OCI-LY7 (cell line): ENCODE results near the gene PLIN5. TPM values are rescaled to one million over a fixed set of nuclear protein-coding genes. Genes with fewer than 3 reads are reported as not detected.

Experiments used
- BruUV-seq: library from RNA; stranded (reverse); fragments of 400-500 nt; replicated peaks from 2 replicates; lab custom pipeline; 2021; lab: Mats Ljungman, UMichigan
- CTCF ChIA-PET: fragments of 300-600 bp; sonication (Branson Sonifier 250); formaldehyde crosslinking; loops from one replicate; lab custom pipeline; 2022; ENCODE audit warnings: antibody characterized with exemption; ENCODE audit not compliant: unreplicated experiment; lab: Charles Lee
- POLR2A ChIA-PET: fragments of 300-600 bp; sonication (Branson Sonifier 250); formaldehyde crosslinking; loops from one replicate; lab custom pipeline; 2022; ENCODE audit warnings: antibody characterized with exemption; lab: Charles Lee
- DNase-seq: peaks from one replicate; pipeline ENCODE4 v3.0.0-alpha.2; 2015; ENCODE audit warnings: low spot score
- H2AFZ ChIP-seq: fragments of 200-600 bp; sonication (generic), shearing (Covaris generic); 2 replicates; pipeline ENCODE4 v1.6.1; 2014; ENCODE audit warnings: mild to moderate bottlenecking, antibody characterized with exemption, low read length, moderate library complexity
- H3K27ac ChIP-seq: fragments of 200-600 bp; sonication (generic); 2 replicates; pipeline ENCODE4 v1.5.1; 2014; ENCODE audit warnings: mixed run types, low read depth, mild to moderate bottlenecking, moderate library complexity, low read length, inconsistent platforms; ENCODE audit not compliant: poor library complexity, severe bottlenecking
- H3K36me3 ChIP-seq: fragments of 200-600 bp; sonication (generic); 2 replicates; pipeline ENCODE4 v1.6.1; 2014; ENCODE audit warnings: mild to moderate bottlenecking, antibody characterized with exemption, low read length, moderate library complexity, mixed read lengths; ENCODE audit not compliant: insufficient read depth
- H3K4me1 ChIP-seq: fragments of 200-600 bp; sonication (generic); 2 replicates; pipeline ENCODE4 v1.5.1; 2014; ENCODE audit warnings: mild to moderate bottlenecking, low read length; ENCODE audit not compliant: insufficient read depth, poor library complexity, severe bottlenecking
- H3K4me2 ChIP-seq: fragments of 200-600 bp; sonication (generic); 2 replicates; pipeline ENCODE4 v1.6.1; 2014; ENCODE audit warnings: mild to moderate bottlenecking, low read length
- H3K4me3 ChIP-seq: fragments of 200-600 bp; sonication (generic); 2 replicates; pipeline ENCODE4 v1.5.1; 2014; ENCODE audit warnings: mild to moderate bottlenecking, low read depth, low read length; ENCODE audit not compliant: poor library complexity, severe bottlenecking
- H3K79me2 ChIP-seq: fragments of 200-600 bp; sonication (generic); 2 replicates; pipeline ENCODE4 v1.6.1; 2016; ENCODE audit warnings: low read depth, mild to moderate bottlenecking, low read length, moderate library complexity, mixed read lengths; ENCODE audit not compliant: insufficient read depth
- H3K9me2 ChIP-seq: fragments of 200-600 bp; sonication (generic); 2 replicates; pipeline ENCODE4 v1.6.1; 2016; ENCODE audit warnings: mild to moderate bottlenecking, low read length, mixed read lengths; ENCODE audit not compliant: insufficient read depth
- H3K9me3 ChIP-seq: fragments of 200-600 bp; sonication (generic); 2 replicates; pipeline ENCODE4 v1.6.1; 2014; ENCODE audit warnings: mild to moderate bottlenecking, mixed run types, low read length, mixed read lengths
- H4K20me1 ChIP-seq: fragments of 200-600 bp; sonication (generic); 2 replicates; pipeline ENCODE4 v1.6.1; 2014; ENCODE audit warnings: mild to moderate bottlenecking, antibody characterized with exemption, low read length, moderate library complexity, mixed read lengths; ENCODE audit not compliant: insufficient read depth
- EZH2phosphoT487 ChIP-seq: fragments of 200-600 bp; sonication (generic); IDR thresholded peaks from 2 replicates; pipeline ENCODE4 v1.6.1; 2018; ENCODE audit warnings: low read depth, borderline replicate concordance, mild to moderate bottlenecking, mixed run types, antibody characterized with exemption, low read length, moderate library complexity, mixed read lengths
- intact Hi-C: fragments of 100-400 bp; cut with micrococcal nuclease; formaldehyde crosslinking; loops from one replicate; pipeline ENCODE4 v1.10.0; 2022; ENCODE audit not compliant: unreplicated experiment
- total RNA-seq, 2 experiments: library from RNA; depleted of rRNA in 1 of 2; stranded (reverse); fragments of >200 nt in 1 of 2; shearing (Covaris generic) in 1 of 2; gene quantifications; 2 replicates each; pipeline ENCODE4 v1.2.3, GENCODE V29; 2014 to 2022
- TF ChIP-seq, protein P1 (sequence below): fragments of 200-600 bp; sonication (generic); conservative IDR thresholded peaks from 2 replicates; pipeline ENCODE4 v1.5.1; 2014; ENCODE audit warnings: mild to moderate bottlenecking, antibody characterized with exemption, low read length, moderate library complexity, mixed read lengths

PLIN5 gene
- total RNA-seq, 2 experiments from 2014 or later, result 0.85 to 1.9 TPM

DNA sequence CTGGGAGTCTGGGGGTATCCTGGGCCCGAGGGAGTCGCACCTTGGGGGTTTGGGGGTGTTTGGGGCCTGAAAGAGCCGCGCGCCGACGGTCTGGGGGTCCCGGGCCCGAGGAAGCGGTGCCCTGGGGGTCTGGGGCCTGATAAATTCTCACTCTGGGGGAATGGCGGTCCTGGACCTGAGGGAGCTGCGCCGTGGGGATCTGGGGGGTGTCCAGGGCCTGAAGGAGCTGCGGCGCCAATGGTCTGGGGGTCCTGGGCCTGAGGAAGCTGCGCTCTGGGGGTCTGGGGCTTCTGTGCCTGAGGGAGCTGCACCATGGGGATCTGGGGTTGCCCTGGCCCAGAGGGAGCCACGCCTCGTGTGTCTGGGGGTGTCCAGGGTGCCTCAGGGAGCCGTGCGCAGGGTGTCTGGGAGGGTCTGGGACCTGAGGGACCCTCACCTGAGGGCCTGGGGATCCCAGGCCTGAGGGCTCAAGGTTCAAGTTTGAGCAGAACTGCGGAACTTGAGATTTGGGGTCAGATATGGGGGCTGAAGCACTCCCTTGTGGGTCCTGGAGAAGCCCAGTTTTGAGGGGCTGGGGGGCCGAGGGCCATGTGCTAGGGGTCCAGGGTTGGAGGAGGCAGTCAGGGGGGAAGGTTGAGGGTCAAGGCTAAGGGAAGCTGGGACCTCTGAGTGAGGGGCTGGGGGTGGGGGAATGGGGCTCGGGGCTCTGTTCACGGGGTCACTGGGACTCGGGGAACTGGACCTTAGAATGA lies 61.8 kb downstream of the PLIN5 start:
- peak overlapping the region; percentile 98 for H3K4me3 ChIP-seq
- H3K9me3 ChIP-seq, result no peaks in the 10 kb centered on the region

More for the DNA sequence above, 61.8 kb downstream of the PLIN5 start:
- H4K20me1 ChIP-seq, result no peaks in the 10 kb centered on the region
- peaks cover 27% of the 10 kb centered on the region for H3K79me2 ChIP-seq
- no peak for DNase-seq
- no peak overlapping the region for H2AFZ ChIP-seq
- ChIA-PET POLR2A (interaction anchor here (0.6 to 0.7 kb wide), 2 partner anchors 17 to 71 kb away, joined by 3 to 4 read pairs; partner anchors contain the start of gene CHAF1A), CTCF (no interaction called here)
- H3K4me1 ChIP-seq, result peaks cover 30% of the 10 kb centered on the region
- intact Hi-C loops, result loop anchor here (5.0 kb wide), 1 partner anchor 71 kb away; the partner anchor contains the start of genes CHAF1A and SH3GL1
- BruUV-seq, result no TSS peak
- no peak overlapping the region for H3K27ac ChIP-seq
- no peaks in the 10 kb centered on the region for H3K9me2 ChIP-seq
- peak overlapping the region; percentile 91 for H3K4me2 ChIP-seq
- no peak for TF ChIP-seq EZH2phosphoT487
- TF ChIP-seq, protein P1, sequence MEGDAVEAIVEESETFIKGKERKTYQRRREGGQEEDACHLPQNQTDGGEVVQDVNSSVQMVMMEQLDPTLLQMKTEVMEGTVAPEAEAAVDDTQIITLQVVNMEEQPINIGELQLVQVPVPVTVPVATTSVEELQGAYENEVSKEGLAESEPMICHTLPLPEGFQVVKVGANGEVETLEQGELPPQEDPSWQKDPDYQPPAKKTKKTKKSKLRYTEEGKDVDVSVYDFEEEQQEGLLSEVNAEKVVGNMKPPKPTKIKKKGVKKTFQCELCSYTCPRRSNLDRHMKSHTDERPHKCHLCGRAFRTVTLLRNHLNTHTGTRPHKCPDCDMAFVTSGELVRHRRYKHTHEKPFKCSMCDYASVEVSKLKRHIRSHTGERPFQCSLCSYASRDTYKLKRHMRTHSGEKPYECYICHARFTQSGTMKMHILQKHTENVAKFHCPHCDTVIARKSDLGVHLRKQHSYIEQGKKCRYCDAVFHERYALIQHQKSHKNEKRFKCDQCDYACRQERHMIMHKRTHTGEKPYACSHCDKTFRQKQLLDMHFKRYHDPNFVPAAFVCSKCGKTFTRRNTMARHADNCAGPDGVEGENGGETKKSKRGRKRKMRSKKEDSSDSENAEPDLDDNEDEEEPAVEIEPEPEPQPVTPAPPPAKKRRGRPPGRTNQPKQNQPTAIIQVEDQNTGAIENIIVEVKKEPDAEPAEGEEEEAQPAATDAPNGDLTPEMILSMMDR, result no peak
- H3K36me3 ChIP-seq, result peaks cover 22% of the 10 kb centered on the region

Other genes starting within 250 kb of the PLIN5 start
- 2.7 and 6.2 TPM in 2 replicates for gene TMIGD2, start 232.8 kb downstream of the PLIN5 start, total RNA-seq (2014; rRNA removed; shearing (Covaris generic))
- 0.44 and 0.59 TPM in 2 replicates for gene TMIGD2, start 232.8 kb downstream of the PLIN5 start, total RNA-seq (2022)
- 19.8 and 20.2 TPM in 2 replicates for gene FSD1, start 230.6 kb downstream of the PLIN5 start, total RNA-seq (2014; rRNA removed; shearing (Covaris generic))
- 21.9 and 23.2 TPM in 2 replicates for gene FSD1, start 230.6 kb downstream of the PLIN5 start, total RNA-seq (2022)
- gene STAP2, start 196.4 kb downstream of the PLIN5 start, total RNA-seq (2014; rRNA removed; shearing (Covaris generic)), result 0.13 and 1.3 TPM in 2 replicates
- gene STAP2, start 196.4 kb downstream of the PLIN5 start, total RNA-seq (2022), result 0.57 and 1.2 TPM in 2 replicates
- gene MPND, start 191.7 kb downstream of the PLIN5 start, total RNA-seq (2014; rRNA removed; shearing (Covaris generic)), result 6.7 and 7.2 TPM in 2 replicates
- gene MPND, start 191.7 kb downstream of the PLIN5 start, total RNA-seq (2022), result 19.1 and 19.5 TPM in 2 replicates
- 24.3 and 33.2 TPM in 2 replicates for gene SH3GL1, start 134.7 kb downstream of the PLIN5 start, total RNA-seq (2014; rRNA removed; shearing (Covaris generic))
- gene SH3GL1, start 134.7 kb downstream of the PLIN5 start, total RNA-seq (2022), result 38.9 and 39.0 TPM in 2 replicates
- 107 and 108 TPM in 2 replicates for gene CHAF1A, start 132.6 kb downstream of the PLIN5 start, total RNA-seq (2014; rRNA removed; shearing (Covaris generic))
- gene CHAF1A, start 132.6 kb downstream of the PLIN5 start, total RNA-seq (2022), result 119 and 128 TPM in 2 replicates
- 42.3 and 43.5 TPM in 2 replicates for gene UBXN6, start 77.4 kb downstream of the PLIN5 start, total RNA-seq (2014; rRNA removed; shearing (Covaris generic))
- 51.9 and 57.0 TPM in 2 replicates for gene UBXN6, start 77.4 kb downstream of the PLIN5 start, total RNA-seq (2022)
- 54.5 and 79.9 TPM in 2 replicates for gene HDGFL2, start 62.9 kb downstream of the PLIN5 start, total RNA-seq (2014; rRNA removed; shearing (Covaris generic))
- 77.3 and 85.9 TPM in 2 replicates for gene HDGFL2, start 62.9 kb downstream of the PLIN5 start, total RNA-seq (2022)
- 0.13 TPM in 1 of 2 replicates, not detected in the other for gene PLIN4, start 16.7 kb downstream of the PLIN5 start, total RNA-seq (2014; rRNA removed; shearing (Covaris generic))
- 0.24 and 0.32 TPM in 2 replicates for gene PLIN4, start 16.7 kb downstream of the PLIN5 start, total RNA-seq (2022)
- 0.67 and 1.6 TPM in 2 replicates for gene LRG1, start 4.8 kb upstream of the PLIN5 start, total RNA-seq (2014; rRNA removed; shearing (Covaris generic))
- gene LRG1, start 4.8 kb upstream of the PLIN5 start, total RNA-seq (2022), result 1.8 and 1.9 TPM in 2 replicates
- gene SEMA6B, start 24.5 kb upstream of the PLIN5 start, total RNA-seq (2014; rRNA removed; shearing (Covaris generic)), result 0.05 TPM in 1 of 2 replicates, not detected in the other
- not detected in 2 replicates for gene SEMA6B, start 24.5 kb upstream of the PLIN5 start, total RNA-seq (2022)
- 9.0 and 10.0 TPM in 2 replicates for gene TNFAIP8L1, start 104.3 kb upstream of the PLIN5 start, total RNA-seq (2014; rRNA removed; shearing (Covaris generic))
- 22.7 and 24.3 TPM in 2 replicates for gene TNFAIP8L1, start 104.3 kb upstream of the PLIN5 start, total RNA-seq (2022)
- 73.3 and 76.0 TPM in 2 replicates for gene MYDGF, start 135.1 kb upstream of the PLIN5 start, total RNA-seq (2014; rRNA removed; shearing (Covaris generic))
- gene MYDGF, start 135.1 kb upstream of the PLIN5 start, total RNA-seq (2022), result 65.0 and 77.3 TPM in 2 replicates
- gene DPP9, start 188.6 kb upstream of the PLIN5 start, total RNA-seq (2014; rRNA removed; shearing (Covaris generic)), result 25.5 and 40.2 TPM in 2 replicates
- gene DPP9, start 188.6 kb upstream of the PLIN5 start, total RNA-seq (2022), result 56.7 and 63.8 TPM in 2 replicates